Activated T-helper 1 cell treated with anti-CD3 and anti-CD28 coated beads, Interleukin-2, amount 50 U/mL, for 16 hours (primary cell): ENCODE data around the gene POLR2C.

ENCODE experiments used
- DNase-seq, 2 donors: peaks; one replicate each; pipeline ENCODE4 v3.0.0-alpha.2; 2020; ENCODE audit warnings: low read depth in 1 of 2, low spot score in 1 of 2

The POLR2C gene

DNA sequence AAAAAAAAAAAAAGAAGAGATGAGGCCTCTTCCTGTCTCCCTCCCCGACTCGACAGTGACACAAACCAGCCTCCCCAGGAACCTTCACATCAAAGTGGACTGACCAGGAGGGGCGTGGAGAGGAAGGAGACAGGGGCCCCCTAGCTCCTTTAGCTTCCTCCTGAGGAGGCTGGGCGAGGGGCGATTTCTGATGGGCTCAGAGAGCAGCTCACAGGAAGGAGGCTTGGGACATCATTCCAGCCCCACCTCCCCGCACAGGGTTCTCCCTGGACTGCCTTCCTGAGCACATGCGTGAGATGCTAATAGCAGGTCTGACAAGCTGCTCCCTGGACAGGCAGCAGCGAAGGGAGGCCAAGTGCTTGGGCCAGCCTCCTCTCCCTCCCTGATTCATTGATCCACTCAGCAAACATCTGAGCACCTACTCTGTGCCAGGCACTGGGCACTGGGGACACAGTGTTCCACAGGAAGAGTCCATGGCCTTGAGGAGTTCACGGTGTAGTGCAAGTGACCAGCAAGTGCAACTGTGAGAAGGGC is 38.2 kb downstream of the POLR2C start:
- no peak for DNase-seq

DNA sequence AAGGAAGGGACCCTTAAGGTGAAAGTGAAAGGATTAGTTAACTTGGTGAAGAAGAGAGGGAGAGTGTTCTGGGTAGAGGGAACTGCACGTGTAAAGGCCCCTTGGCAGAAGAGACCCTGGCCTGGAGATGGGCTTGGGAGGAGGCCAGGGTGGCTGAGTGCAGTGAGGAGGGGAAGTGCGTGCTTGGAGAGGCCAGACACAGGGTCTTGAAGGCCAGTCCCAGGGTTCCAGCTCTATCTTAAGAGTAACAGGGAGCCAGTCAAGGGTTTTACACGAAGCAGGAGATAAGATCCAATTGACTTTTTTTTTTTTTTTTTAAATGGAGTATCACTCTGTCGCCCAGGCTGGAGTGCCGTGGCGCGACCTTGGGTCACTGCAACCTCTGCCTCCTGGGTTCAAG is 39.0 kb downstream of the POLR2C start:
- DNase-seq = no peak

DNA sequence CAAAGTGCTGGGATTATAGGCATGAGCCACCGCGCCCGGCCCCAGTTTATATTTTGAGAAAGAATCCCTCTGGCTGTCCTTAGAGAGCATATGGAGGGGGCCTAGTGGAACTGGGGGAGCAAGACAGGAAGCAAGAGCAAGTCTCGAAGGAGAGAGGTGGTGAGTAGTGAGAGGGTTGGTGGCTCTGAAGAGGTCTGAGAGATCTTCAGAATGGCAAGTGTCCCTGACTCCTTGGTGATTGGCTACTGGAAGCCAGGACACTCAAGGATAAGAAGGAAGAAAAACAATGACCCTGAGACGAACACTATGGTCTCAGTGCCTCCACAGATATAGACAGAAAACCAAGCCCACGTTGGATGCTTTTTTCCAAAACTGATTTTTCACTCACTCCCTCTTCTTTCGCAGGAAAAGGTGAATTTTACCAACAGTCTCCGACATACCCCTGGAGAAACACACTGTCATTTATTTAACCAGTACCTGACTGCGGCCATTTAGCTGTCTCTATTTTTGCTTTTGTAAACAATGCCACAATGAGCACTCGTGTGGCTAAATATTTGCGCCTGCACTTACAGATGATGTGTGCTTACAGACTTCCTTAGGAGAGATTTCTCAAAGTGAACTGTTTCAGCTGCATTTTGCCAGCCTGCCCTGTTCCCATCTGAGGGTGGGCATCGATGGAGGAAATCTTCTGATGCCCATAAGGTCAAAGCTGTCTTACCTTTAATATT is 39.7 kb downstream of the POLR2C start:
- no peak for DNase-seq

DNA sequence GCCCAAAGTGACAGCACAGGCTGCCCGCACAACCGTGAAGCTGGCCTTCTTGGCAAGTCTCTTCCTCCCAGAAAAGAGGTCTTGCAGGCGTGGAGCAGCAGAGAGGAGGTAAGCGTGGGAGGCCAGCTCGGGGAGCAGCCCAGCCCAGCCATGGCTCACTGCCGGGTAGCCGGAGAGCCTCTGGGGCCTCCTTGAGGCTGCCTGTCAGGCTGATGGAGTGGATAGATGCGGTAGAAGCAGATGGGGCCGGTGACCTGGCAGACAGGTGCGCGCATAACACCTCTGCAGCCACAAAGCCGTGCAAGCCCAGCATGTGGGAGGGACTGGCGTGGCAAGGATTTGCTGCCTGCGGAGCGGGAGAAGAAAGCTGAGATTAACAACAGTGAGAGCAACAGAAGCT is 40.9 kb downstream of the POLR2C start:
- no peak for DNase-seq

DNA sequence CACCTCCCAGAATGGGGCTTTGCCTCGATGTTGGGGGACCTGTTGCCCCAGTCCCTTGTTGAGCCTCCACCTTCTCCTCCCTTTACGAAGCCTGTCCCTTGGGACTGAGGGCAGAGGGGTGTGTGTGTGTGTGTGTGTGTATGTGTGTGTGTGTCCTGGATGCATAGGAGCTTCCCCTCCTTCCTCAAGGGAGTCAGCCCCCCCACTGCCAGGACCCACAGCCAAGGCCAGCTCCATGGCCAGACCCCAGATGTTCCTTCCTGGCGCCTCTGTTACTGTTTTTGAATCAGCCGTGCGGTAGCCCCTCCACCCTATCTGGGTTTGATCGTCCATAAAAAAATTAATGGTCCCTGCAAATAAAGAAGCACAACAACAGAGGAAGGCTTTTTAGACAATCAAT is 41.5 kb downstream of the POLR2C start:
- no peak for DNase-seq

DNA sequence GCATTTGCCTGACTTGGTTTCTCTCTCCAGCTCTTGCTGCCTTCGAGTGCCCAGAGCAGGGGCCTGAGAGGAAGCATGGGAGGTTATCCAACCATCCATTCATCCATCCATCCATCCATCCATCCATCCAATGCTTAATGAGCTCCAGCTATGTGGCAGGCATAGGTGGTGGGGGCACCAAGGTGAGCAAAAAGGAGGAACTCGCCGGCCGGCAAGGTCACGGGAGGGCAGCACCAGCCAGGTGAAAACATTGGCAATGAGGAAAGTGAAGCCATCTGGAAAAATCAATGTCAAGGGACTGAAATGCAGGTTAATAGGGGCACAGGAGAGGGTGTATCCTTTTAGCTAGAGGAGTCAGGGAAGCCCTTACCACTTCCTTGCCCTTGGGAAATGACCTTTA is 42.0 kb downstream of the POLR2C start:
- no peak for DNase-seq

DNA sequence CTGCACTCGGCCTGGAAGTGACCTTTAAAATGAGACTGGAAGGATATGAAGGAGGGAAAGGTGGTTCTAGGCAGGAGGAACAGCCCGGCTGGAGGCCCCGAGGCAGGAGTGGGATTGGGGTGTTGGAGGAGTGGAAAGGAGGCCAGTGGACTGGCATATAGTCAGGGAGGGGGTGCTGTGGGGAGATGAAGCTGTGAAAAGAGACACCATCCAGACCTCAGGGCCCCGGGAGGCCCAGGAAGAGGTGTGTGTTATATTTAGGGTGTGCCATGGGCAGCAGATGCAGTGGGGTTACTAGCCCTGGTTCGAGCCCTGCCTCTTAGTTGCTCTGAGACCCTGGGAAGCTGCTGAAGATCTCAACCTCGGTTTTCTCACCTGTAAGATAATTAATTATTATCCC is 42.7 kb downstream of the POLR2C start:
- no peak for DNase-seq

DNA sequence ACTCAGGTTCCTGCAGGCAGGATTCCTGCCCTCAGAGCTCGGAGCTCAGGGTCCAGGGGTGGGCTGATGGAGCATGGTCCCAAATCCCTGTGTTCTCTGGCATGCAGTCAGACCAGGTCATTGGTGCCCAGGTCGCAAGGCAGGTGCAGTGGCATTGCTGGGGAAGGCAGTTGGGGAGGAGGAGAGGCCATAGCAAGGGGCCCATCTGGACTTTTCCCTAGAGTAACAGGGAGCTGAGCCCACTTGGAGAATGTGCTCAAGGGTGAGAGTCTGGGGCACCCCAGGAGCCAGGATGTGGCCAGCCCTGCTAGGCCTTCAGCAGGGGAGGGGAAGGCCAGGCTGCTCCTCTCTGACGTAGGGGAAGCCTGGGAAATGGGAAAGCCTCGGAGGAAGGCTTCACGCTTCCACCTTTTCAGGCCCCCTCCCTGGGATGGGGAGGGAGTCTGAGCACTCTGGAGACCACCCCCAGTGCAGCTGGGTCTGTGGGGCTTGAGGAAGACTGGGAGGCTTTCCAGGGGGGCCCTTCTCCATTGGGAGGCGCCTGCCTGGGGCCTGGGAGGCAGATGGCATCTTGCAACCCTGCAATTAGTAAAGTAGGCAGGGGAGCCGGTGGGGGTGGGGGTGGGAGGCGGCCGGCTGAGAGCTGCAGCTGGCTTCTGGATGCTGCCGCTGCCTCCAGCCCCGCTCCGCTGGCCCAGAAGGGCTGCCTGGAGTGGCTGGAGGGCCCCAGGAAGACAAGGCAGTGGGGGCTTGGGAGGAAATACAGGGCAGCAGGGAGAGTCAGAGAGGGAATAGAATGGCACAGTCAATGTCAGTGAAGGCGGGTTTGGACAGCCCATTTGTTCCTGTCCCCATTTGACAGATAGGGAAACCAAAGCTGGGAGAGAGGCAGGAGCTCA is 44.9 kb downstream of the POLR2C start:
- no peak for DNase-seq

DNA sequence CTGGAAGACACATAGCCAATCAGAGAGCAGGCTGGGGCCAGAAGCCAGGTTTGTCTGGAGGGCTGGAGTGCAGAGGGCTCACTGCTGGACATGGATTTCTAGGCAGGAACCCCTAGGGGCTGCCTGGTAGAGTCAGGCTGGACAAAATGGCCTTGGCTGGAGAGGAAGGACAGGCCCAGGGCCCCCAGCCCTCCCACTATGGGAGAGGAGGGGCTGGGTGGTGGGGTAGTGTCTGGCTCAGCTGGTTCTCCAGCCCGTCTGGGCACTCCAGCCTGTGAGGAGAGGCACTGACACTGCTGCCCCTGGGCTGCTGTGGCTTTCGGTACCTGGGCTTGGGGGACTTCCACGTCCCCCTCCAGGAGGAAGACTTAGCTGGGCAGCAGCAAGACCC is 45.6 kb downstream of the POLR2C start:
- no peak for DNase-seq

DNA sequence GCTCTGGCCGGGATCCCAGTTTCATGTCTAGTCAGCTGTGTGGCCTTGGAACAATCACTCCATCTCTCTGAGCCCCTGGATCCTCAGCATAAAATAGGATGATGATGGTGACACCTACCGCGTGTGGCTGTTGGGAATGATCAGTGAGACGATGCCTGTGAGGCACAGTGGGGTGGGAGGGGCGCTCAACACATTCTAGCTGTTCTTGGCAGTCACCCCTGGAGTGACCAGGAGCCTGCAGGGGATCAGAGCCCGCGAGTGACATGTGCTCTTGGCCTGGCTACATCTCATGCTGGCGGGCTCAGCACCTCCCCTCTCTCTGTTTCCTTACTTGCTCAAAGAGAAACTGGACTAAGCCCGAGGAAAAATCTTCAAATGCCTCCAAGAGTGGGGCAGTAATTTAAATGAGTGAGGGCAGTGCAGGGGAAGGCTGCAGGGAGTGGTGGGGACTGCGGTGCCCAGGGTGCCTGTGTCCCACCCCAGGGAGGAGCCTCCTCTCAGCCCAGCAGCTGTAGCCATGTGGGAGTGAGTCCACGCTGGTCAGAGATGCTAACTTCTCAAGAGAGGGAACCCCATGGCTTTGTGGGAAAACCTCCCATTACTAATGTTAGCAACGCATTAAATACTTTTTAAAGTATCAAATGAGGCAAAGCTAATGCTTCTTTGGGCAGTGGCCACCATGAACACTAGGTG is 46.9 kb downstream of the POLR2C start:
- no peak for DNase-seq

DNA sequence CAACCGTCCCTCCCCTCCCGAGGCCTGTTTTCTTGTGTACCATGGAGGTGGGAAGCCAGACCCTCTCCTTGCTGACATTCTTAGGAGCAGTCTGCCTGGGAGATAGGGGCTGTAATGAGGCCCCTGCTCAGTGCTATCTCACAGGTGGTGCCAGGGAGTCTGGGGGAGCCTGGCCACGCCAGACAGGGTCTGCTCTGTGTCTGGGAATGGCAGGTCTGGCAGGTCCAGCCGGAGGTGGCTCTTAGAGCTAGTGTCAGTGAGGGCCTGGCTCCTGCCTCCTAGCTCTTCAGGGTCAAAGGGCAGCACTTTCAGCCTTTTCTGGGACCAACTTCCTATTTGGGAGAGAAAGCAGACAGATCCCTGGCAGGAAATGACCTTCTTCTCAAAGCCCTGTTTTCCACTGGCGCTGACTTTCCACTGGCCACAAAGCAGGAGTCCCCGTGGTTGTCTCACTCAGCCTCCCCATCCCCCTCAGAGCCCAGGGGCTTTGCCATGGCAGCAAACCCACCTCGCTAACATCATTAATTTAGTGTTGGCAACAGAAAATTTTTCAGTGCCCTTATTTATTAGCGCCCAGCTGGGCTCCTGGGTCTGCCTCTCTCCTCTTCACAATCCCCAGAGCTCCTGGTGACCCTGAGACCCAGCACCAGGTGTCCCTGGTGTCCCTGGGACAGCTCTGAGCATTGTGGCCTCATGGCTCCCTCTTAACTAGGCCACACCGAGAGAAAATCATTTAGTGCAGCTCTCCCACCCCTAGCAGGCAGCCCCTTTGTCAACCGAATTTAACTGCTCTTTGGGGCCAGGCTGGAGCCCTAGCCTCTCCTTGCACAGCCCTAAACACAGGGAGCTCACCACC is 47.8 kb downstream of the POLR2C start:
- DNase-seq = no peak

DNA sequence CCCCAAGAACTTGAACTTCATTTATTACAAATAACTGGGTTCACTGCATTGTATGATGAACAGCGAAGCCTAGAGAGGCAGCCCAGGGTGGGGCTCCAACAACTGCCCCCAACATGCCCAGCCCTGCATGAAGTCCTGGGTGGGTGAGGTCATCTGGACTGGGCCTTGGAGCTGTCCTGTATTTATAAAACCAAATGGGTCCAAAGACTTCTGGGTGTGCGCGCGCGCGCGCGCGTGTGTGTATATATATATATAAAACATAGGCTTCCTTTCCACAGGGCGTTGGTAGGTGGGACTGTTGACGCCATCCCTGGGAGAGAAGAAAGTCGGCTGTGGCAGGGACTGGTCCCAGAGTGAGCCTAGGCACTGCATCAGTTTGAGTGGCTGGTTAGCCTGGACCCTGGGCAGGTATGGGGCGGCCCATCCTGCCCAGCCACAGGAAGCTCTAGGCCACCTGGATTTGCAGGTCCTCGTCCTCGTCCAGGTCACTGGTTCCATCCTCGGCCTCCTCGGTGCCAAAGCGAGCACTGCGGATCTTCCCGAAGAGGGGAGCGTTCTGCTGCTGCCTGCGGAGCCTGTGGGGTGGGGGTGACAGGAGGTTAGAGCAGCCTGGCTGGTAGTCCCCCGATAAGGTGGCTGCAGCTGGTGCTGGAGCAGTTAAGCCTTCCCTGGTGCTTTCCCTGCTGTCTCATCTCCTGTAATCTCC is 50.0 kb downstream of the POLR2C start:
- DNase-seq = no peak

DNA sequence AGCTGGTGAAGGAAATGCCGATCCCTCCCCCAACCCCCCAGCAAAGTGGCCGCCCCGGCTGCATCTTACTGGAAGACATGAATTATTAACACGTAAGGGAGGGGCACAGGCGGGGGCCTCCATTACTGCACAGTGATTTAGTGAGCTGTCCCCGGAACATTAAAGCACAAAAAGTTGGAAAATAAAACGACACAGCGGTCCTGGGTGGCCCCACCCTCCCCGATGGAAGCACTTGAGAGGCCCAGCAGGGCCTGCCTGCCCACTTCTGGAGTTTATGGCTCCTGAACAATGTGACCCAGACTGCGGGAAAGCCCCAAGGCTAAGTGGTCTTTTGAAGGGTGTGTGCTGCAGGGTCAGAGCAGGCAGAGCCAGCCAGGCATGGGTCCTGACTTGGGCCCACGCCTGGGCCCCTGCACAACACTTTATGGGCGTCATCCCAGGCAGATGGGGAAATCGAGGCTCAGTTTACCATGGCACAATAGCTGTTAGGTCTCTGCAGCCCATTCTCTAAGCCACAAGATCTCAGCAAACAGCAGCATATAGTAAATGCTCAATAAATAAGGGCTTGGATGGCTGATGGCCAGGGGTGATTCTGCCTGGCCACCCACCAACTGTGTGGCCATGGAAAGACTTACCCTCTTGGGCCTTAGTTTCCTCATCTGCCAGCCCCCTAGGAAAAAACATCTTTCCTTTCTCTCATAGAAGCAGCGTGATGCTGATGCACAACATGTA is 51.1 kb downstream of the POLR2C start:
- no peak for DNase-seq

DNA sequence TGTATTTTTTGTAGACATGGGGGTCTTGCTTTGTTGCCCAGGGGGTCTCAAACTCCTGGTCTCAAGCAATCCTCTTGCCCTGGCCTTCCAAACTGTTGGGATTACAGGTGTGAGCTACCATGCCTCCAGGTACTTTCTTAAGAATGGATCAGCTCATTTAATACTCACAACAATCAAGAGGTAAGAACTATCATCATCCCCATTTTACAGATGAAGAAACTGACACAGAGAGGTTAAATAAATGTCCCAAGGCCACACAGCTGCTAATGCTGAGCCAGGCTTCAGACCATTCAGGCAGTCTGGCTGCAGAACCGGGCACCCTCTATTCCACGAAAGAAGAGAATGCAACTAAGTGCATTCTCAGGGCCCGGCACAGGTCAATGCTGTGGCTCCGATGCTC is 51.9 kb downstream of the POLR2C start:
- no peak for DNase-seq

DNA sequence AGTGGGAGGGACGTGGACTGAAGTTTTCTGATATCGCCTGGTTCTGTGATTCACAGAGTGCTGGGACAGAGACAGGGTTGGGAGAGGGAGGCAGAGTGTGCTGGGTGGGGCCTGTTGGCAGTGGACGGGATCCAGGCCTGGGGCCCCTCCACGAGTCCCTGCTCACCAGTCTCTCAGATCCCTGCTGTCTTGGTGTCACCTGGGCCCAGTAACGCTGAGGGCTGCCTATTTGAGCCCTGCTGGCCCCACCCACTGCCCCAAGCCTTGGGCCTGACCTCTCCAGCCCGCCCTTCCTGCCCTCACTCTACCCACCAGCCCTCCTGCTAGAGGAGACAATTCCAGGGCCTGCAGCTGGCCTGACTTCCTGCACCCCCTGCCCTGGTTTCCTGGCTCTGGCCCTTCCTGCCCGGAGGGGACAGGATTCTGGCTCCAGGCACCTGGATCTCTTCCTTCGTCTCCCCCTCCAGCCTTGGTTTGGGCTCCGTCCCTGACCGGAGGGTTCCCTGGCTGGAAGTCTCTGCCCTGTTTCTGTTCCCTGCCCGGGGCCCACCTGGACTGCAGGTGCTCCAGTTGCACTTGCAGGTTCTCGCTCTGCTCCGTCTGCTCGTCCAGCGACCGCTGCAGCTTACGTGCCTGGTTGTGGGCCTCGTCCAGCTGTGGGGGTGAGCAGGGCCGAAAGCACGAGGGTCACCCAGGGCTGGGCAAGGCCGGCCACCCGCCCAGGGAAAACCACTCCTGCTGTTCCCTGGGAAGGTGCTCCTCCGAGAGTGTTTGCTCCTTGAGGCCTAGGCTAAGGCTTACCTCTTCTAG is 52.5 kb downstream of the POLR2C start:
- no peak for DNase-seq

DNA sequence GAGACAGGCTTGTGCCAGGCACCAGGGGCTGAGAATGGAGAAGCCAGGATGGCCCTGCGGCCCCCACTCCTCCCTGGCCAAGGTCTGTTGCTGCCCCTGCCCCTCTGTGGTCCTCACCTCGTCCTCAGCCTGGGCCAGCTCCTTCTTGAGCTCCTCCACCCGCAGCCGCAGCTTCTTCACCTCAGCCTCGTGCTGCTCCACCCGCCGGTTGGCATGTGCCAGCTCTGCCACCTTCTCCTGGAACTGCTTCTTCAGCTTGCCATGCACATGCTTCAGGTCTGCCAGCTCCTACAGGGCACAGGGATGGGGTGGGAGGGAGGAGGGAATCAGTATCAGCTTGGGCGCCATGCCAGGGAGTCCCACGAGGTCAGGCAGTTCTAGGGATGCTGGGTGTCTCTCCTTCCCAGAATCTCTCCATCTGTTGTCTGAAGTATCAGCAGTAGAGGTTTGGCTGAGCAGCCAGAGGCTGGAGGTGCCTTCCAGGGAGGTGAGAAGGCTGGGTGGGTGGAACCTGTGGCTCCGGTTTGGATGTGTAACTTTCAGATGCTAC is 53.8 kb downstream of the POLR2C start:
- no peak for DNase-seq

DNA sequence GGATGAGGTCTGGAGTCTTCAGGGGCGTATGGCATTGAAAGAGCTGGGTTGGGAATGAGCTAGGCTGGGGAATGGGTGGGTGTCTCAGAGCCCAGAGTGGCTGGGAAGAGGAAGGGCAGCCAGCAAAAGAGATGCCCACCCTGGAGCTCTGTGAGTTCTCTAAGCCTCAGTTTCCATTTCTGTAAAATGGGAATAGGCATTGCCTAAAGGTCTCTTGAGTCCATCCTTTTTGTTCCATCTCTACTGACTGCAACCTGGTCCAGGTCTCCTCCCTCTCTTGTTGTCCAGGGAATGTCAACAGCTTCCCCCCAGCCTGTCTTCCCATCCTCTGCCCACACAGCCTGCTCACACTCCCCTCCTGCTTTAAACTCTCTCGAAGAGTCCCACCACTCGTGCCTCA is 54.3 kb downstream of the POLR2C start:
- no peak for DNase-seq
